Prostate gland (tissue), 2 donors: Measurements from ENCODE around the gene PIGN.

ENCODE experiments used
- CTCF ChIP-seq, 4 experiments: fragments of 200-600 bp in 2 of 4; fragments of 450-650 bp in 2 of 4; sonication (generic) in 2 of 4; IDR thresholded peaks; 1 replicate in 3 of 4; 2 replicates in 1 of 4; pipeline ENCODE4 v1.5.1; 2016 to 2019; ENCODE audit warnings: antibody characterized with exemption in 4 of 4, mild to moderate bottlenecking in 2 of 4, moderate library complexity in 2 of 4
- POLR2A ChIP-seq: fragments of 450-650 bp; IDR thresholded peaks from one replicate; pipeline ENCODE4 v1.6.1; 2016; ENCODE audit warnings: antibody characterized with exemption, mild to moderate bottlenecking

GRCh38 chr18:62189208-62189607 is 2.4 kb upstream of the PIGN start:
- TF ChIP-seq CTCF (IDR thresholded peaks at IDR 0.05) (no peak), POLR2A (no peak)
